ENCODE measurements around the gene HBE1. TPM values are rescaled to one million over a fixed set of nuclear protein-coding genes. Genes with fewer than 3 reads are reported as not detected.

HBE1 gene
- total and polyA plus RNA-seq, 10 donors, result 0.21 to 1.8 (median 0.37) TPM; not detected in 5

- Histone ChIP-seq H3K4me3 (no peak overlapping the region), H3K4me1 (no peaks in the 10 kb centered on the region), H3K9me3 (no peaks in the 10 kb centered on the region), H3K27me3 (replicated peaks in 1 of 7) (no peaks in the 10 kb centered on the region), H3K27ac (no peak overlapping the region), H3K36me3 (no peaks in the 10 kb centered on the region)
- intact Hi-C loops (cut with DNase I; ENCODE audit: low total_unique reads), result no loop called here
- TF ChIP-seq POLR2AphosphoS5 (IDR thresholded peaks at IDR 0.05) (no peak), CTCF (IDR thresholded peaks at IDR 0.05 in 8 of 11, conservative IDR thresholded peaks at IDR 0.05 in 3 of 11) (no peak), POLR2A (IDR thresholded peaks at IDR 0.05) (no peak)
- WGBS, 5 donors, result 77 to 85% (median 83%) methylated on average over 4 of the region's 4 CpGs
- no peak for DNase-seq
These were observed 16.1 kb upstream of the HBE1 start for GRCh38 chr11:5285703-5286340.

GRCh38 chr11:5284637-5285036 is 14.9 kb upstream of the HBE1 start:
- intact Hi-C loops (cut with DNase I; ENCODE audit: low total_unique reads), result no loop called here
- H3K9me3 ChIP-seq, result no peaks in the 10 kb centered on the region
- no peaks in the 10 kb centered on the region for H3K36me3 ChIP-seq
- no peak for TF ChIP-seq CTCF (IDR thresholded peaks at IDR 0.05 in 8 of 11, conservative IDR thresholded peaks at IDR 0.05 in 3 of 11)
- TF ChIP-seq POLR2AphosphoS5 (IDR thresholded peaks at IDR 0.05), result no peak
- TF ChIP-seq POLR2A (IDR thresholded peaks at IDR 0.05), result no peak
- no peak overlapping the region for H3K27ac ChIP-seq
- H3K27me3 ChIP-seq (replicated peaks in 1 of 7), result no peaks in the 10 kb centered on the region
- 85 to 100% (median 96%) methylated on average over 2 of the region's 2 CpGs for WGBS, 5 donors
- DNase-seq, result no peak
- no peak overlapping the region for H3K4me3 ChIP-seq
- H3K4me1 ChIP-seq, result no peaks in the 10 kb centered on the region

- Histone ChIP-seq H3K27me3 (replicated peaks in 1 of 7) (no peaks in the 10 kb centered on the region), H3K4me1 (no peaks in the 10 kb centered on the region), H3K4me3 (no peak overlapping the region), H3K27ac (no peak overlapping the region), H3K36me3 (no peaks in the 10 kb centered on the region), H3K9me3 (no peaks in the 10 kb centered on the region)
- no peak for DNase-seq
- 57 to 70% (median 68%) methylated on average over 1 of the region's 1 CpG for WGBS, 5 donors
- no peak for TF ChIP-seq POLR2A (IDR thresholded peaks at IDR 0.05)
- TF ChIP-seq POLR2AphosphoS5 (IDR thresholded peaks at IDR 0.05), result no peak
- no peak for TF ChIP-seq CTCF (IDR thresholded peaks at IDR 0.05 in 8 of 11, conservative IDR thresholded peaks at IDR 0.05 in 3 of 11)
- intact Hi-C loops (cut with DNase I; ENCODE audit: low total_unique reads), result no loop called here
These were observed 14.1 kb upstream of the HBE1 start for GRCh38 chr11:5283882-5284281.

GRCh38 chr11:5283086-5283485 is 13.3 kb upstream of the HBE1 start:
- intact Hi-C loops (cut with DNase I; ENCODE audit: low total_unique reads), result no loop called here

More at GRCh38 chr11:5283086-5283485, 13.3 kb upstream of the HBE1 start:
- H3K36me3 ChIP-seq, result no peaks in the 10 kb centered on the region
- H3K9me3 ChIP-seq, result no peaks in the 10 kb centered on the region
- WGBS, 5 donors, result 76 to 84% (median 78%) methylated on average over 3 of the region's 3 CpGs
- no peaks in the 10 kb centered on the region for H3K27me3 ChIP-seq (replicated peaks in 1 of 7)
- TF ChIP-seq CTCF (IDR thresholded peaks at IDR 0.05 in 8 of 11, conservative IDR thresholded peaks at IDR 0.05 in 3 of 11), result no peak
- TF ChIP-seq POLR2A (IDR thresholded peaks at IDR 0.05), result no peak
- no peak for TF ChIP-seq POLR2AphosphoS5 (IDR thresholded peaks at IDR 0.05)
- H3K4me3 ChIP-seq, result no peak overlapping the region
- no peak for DNase-seq
- H3K4me1 ChIP-seq, result no peaks in the 10 kb centered on the region
- no peak overlapping the region for H3K27ac ChIP-seq

Measured in spleen (tissue), 11 donors.